ENCODE data around the gene ZFHX3.

The ZFHX3 gene

GRCh38 chr16:72969812-72970211, 78.1 kb downstream of the ZFHX3 start:
- no peak for DNase-seq

GRCh38 chr16:72969146-72969545, 78.8 kb downstream of the ZFHX3 start:
- no peak for DNase-seq

GRCh38 chr16:72967941-72968340, 80.0 kb downstream of the ZFHX3 start:
- DNase-seq = peak; percentile 25

GRCh38 chr16:72963533-72964315, 84.2 kb downstream of the ZFHX3 start:
- DNase-seq = peak; percentile 5

GRCh38 chr16:72962347-72962746, 85.6 kb downstream of the ZFHX3 start:
- no peak for DNase-seq

GRCh38 chr16:72961863-72962262, 86.1 kb downstream of the ZFHX3 start:
- no peak for DNase-seq

- DNase-seq = no peak
Observed at GRCh38 chr16:72961115-72961832, 86.7 kb downstream of the ZFHX3 start.

GRCh38 chr16:72960101-72960500, 87.8 kb downstream of the ZFHX3 start:
- DNase-seq = no peak

GRCh38 chr16:72959301-72959996, 88.5 kb downstream of the ZFHX3 start:
- no peak for DNase-seq

- DNase-seq = no peak
Observed at GRCh38 chr16:72958522-72959076, 89.3 kb downstream of the ZFHX3 start.

- DNase-seq = no peak
Observed at GRCh38 chr16:72957303-72958277, 90.3 kb downstream of the ZFHX3 start.

- DNase-seq = no peak
Observed at GRCh38 chr16:72956124-72957064, 91.5 kb downstream of the ZFHX3 start.

GRCh38 chr16:72952811-72953271, 95.1 kb downstream of the ZFHX3 start:
- no peak for DNase-seq

GRCh38 chr16:72952404-72952803, 95.5 kb downstream of the ZFHX3 start:
- no peak for DNase-seq

- no peak for DNase-seq
Observed at GRCh38 chr16:72951916-72952315, 96.0 kb downstream of the ZFHX3 start.

- DNase-seq = no peak
Observed at GRCh38 chr16:72950669-72951068, 97.3 kb downstream of the ZFHX3 start.

GRCh38 chr16:72948238-72948829, 99.6 kb downstream of the ZFHX3 start:
- no peak for DNase-seq

GRCh38 chr16:72947379-72948237, 100.3 kb downstream of the ZFHX3 start:
- no peak for DNase-seq

- DNase-seq = no peak
Observed at GRCh38 chr16:72946474-72947194, 101.3 kb downstream of the ZFHX3 start.
